SK-N-SH treated with all-trans-retinoic acid at 6 μM for 48 hours (cell line): ENCODE results near the gene HRCT1.

Experiments used
- ATAC-seq: fragments of 200-7000 bp; cut with Tn5 transposase; 3 replicates; pipeline ENCODE4 v1.9.1; 2020; ENCODE audit warnings: mild to moderate bottlenecking, moderate library complexity
- ARNTL ChIP-seq: fragments of 450-650 bp; formaldehyde crosslinking; IDR thresholded peaks from 2 replicates; pipeline ENCODE4 v1.5.0; 2020; ENCODE audit warnings: low read depth, mild to moderate bottlenecking, moderate library complexity, borderline replicate concordance
- CSDC2 ChIP-seq: fragments of 250-450 bp; sonication (Bioruptor Pico); IDR thresholded peaks from 2 replicates; pipeline ENCODE4 v1.5.0; 2020; ENCODE audit warnings: mild to moderate bottlenecking, moderate library complexity
- CSRNP3 ChIP-seq: fragments of 250-450 bp; sonication (Bioruptor Pico); IDR thresholded peaks from 2 replicates; pipeline ENCODE4 v1.5.1; 2021; ENCODE audit warnings: mild to moderate bottlenecking, moderate library complexity
- ESRRG ChIP-seq: fragments of 250-450 bp; sonication (Bioruptor Pico); IDR thresholded peaks from 2 replicates; pipeline ENCODE4 v1.6.1; 2021; ENCODE audit warnings: mild to moderate bottlenecking
- GLIS3 ChIP-seq: fragments of 250-450 bp; sonication (Bioruptor Pico); IDR thresholded peaks from 2 replicates; pipeline ENCODE4 v1.5.0; 2020; ENCODE audit warnings: mild to moderate bottlenecking, moderate library complexity
- ISL1 ChIP-seq: fragments of 250-450 bp; sonication (Bioruptor Pico); IDR thresholded peaks from 2 replicates; pipeline ENCODE4 v2.1.2; 2022; ENCODE audit warnings: mild to moderate bottlenecking, moderate library complexity
- OSR1 ChIP-seq: fragments of 250-450 bp; sonication (Bioruptor Pico); IDR thresholded peaks from 2 replicates; pipeline ENCODE4 v1.8.0; 2022; ENCODE audit warnings: moderate library complexity, mild to moderate bottlenecking, inconsistent platforms
- POU6F1 ChIP-seq: fragments of 250-450 bp; sonication (Bioruptor Pico); IDR thresholded peaks from 2 replicates; pipeline ENCODE4 v1.8.0; 2021; ENCODE audit warnings: low read depth, mild to moderate bottlenecking, moderate library complexity, borderline replicate concordance
- PPARA ChIP-seq: fragments of 250-450 bp; sonication (Bioruptor Pico); IDR thresholded peaks from 2 replicates; pipeline ENCODE4 v1.5.0; 2020; ENCODE audit warnings: mild to moderate bottlenecking, borderline replicate concordance
- RARB ChIP-seq: fragments of 250-450 bp; sonication (Bioruptor Pico); IDR thresholded peaks from 2 replicates; pipeline ENCODE4 v1.8.0; 2021; ENCODE audit warnings: mild to moderate bottlenecking, moderate library complexity
- SNAI2 ChIP-seq: fragments of 250-450 bp; sonication (Bioruptor Pico); IDR thresholded peaks from 2 replicates; pipeline ENCODE4 v1.5.0; 2020; ENCODE audit warnings: mild to moderate bottlenecking, moderate library complexity
- TCF4 ChIP-seq: fragments of 250-450 bp; sonication (Bioruptor Pico); IDR thresholded peaks from 2 replicates; pipeline ENCODE4 v1.8.0; 2021; ENCODE audit warnings: mild to moderate bottlenecking, moderate library complexity, borderline replicate concordance
- TOX ChIP-seq: fragments of 250-450 bp; sonication (Bioruptor Pico); IDR thresholded peaks from 2 replicates; pipeline ENCODE4 v1.8.0; 2021; ENCODE audit warnings: mild to moderate bottlenecking, moderate library complexity, borderline replicate concordance
- TSHZ2 ChIP-seq: fragments of 250-450 bp; sonication (Bioruptor Pico); IDR thresholded peaks from 2 replicates; pipeline ENCODE4 v1.5.0; 2020; ENCODE audit warnings: mild to moderate bottlenecking, moderate library complexity
- ZC3H10 ChIP-seq: fragments of 250-450 bp; sonication (Bioruptor Pico); IDR thresholded peaks from 2 replicates; pipeline ENCODE4 v1.5.1; 2021; ENCODE audit warnings: mild to moderate bottlenecking, moderate library complexity
- ZFP3 ChIP-seq: fragments of 250-450 bp; sonication (Bioruptor Pico); IDR thresholded peaks from 2 replicates; pipeline ENCODE4 v1.5.0; 2020; ENCODE audit warnings: mild to moderate bottlenecking, moderate library complexity
- ZFP30 ChIP-seq: fragments of 450-650 bp; formaldehyde crosslinking; IDR thresholded peaks from 2 replicates; pipeline ENCODE4 v1.5.0; 2022; ENCODE audit warnings: mild to moderate bottlenecking, moderate library complexity
- ZNF565 ChIP-seq: fragments of 450-650 bp; formaldehyde crosslinking; conservative IDR thresholded peaks from 2 replicates; pipeline ENCODE4 v1.5.0; 2020; ENCODE audit warnings: low read depth, mild to moderate bottlenecking, moderate library complexity
- ZNF70 ChIP-seq: fragments of 450-650 bp; formaldehyde crosslinking; IDR thresholded peaks from 2 replicates; pipeline ENCODE4 v1.5.0; 2020; ENCODE audit warnings: mild to moderate bottlenecking, moderate library complexity
- TF ChIP-seq, protein P1 (sequence below): fragments of 250-450 bp; sonication (Bioruptor Pico); IDR thresholded peaks from 2 replicates; pipeline ENCODE4 v1.8.0; 2020; ENCODE audit warnings: mild to moderate bottlenecking, moderate library complexity, borderline replicate concordance
- TF ChIP-seq, protein P2 (sequence below): fragments of 250-450 bp; sonication (Bioruptor Pico); IDR thresholded peaks from 2 replicates; pipeline ENCODE4 v1.5.1; 2020; ENCODE audit warnings: low read depth, mild to moderate bottlenecking, moderate library complexity

Gene HRCT1

DNA sequence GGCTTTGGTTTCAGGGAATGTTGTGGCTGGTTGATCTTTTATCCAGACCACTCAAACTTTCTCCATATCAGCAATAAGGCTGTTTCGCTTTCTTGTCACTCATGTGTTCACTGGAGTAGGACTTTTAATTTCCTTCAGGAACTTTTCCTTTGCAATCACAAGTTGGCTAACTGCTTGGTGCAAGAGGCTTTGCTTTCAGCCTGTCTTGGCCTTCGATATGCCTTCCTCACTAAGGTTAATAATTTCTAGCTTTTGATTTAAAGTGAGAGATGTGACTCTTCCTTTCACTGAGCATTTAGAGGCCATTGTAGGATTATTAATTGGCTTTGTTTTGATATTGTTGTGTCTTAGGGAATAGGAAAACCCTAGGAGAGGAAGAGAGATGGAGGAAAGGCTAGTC is 7.0 kb upstream of the HRCT1 start:
- TF ChIP-seq CSDC2 (no peak), ESRRG (CRISPR knock-in tag) (no peak), ISL1 (CRISPR knock-in tag) (no peak), ZFP3 (CRISPR knock-in tag) (no peak), ZFP30 (CRISPR knock-in tag) (no peak), SNAI2 (CRISPR knock-in tag) (no peak), PPARA (no peak), TCF4 (CRISPR knock-in tag) (no peak), POU6F1 (CRISPR knock-in tag) (no peak), ARNTL (no peak), OSR1 (CRISPR knock-in tag) (no peak), ZNF70 (CRISPR knock-in tag) (no peak), ZNF565 (CRISPR knock-in tag) (no peak), ZC3H10 (CRISPR knock-in tag) (no peak), TOX (CRISPR knock-in tag) (no peak)
- TF ChIP-seq, protein P1, sequence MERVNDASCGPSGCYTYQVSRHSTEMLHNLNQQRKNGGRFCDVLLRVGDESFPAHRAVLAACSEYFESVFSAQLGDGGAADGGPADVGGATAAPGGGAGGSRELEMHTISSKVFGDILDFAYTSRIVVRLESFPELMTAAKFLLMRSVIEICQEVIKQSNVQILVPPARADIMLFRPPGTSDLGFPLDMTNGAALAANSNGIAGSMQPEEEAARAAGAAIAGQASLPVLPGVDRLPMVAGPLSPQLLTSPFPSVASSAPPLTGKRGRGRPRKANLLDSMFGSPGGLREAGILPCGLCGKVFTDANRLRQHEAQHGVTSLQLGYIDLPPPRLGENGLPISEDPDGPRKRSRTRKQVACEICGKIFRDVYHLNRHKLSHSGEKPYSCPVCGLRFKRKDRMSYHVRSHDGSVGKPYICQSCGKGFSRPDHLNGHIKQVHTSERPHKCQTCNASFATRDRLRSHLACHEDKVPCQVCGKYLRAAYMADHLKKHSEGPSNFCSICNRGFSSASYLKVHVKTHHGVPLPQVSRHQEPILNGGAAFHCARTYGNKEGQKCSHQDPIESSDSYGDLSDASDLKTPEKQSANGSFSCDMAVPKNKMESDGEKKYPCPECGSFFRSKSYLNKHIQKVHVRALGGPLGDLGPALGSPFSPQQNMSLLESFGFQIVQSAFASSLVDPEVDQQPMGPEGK (CRISPR knock-in tag), result no peak
- TF ChIP-seq, protein P2, sequence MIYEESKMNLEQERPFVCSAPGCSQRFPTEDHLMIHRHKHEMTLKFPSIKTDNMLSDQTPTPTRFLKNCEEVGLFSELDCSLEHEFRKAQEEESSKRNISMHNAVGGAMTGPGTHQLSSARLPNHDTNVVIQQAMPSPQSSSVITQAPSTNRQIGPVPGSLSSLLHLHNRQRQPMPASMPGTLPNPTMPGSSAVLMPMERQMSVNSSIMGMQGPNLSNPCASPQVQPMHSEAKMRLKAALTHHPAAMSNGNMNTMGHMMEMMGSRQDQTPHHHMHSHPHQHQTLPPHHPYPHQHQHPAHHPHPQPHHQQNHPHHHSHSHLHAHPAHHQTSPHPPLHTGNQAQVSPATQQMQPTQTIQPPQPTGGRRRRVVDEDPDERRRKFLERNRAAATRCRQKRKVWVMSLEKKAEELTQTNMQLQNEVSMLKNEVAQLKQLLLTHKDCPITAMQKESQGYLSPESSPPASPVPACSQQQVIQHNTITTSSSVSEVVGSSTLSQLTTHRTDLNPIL (CRISPR knock-in tag), result no peak
- ATAC-seq, result no peak

GRCh38 chr9:35903049-35903448 is 3.0 kb upstream of the HRCT1 start:
- no peak for TF ChIP-seq ZNF565 (CRISPR knock-in tag)
- TF ChIP-seq GLIS3, result no peak
- no peak for TF ChIP-seq TSHZ2
- TF ChIP-seq CSDC2, result no peak
- no peak for TF ChIP-seq RARB (CRISPR knock-in tag)
- no peak for TF ChIP-seq OSR1 (CRISPR knock-in tag)
- TF ChIP-seq, protein P1 (CRISPR knock-in tag), result no peak
- no peak for TF ChIP-seq CSRNP3
- no peak for TF ChIP-seq SNAI2 (CRISPR knock-in tag)
- TF ChIP-seq ZFP3 (CRISPR knock-in tag), result no peak
- no peak for TF ChIP-seq POU6F1 (CRISPR knock-in tag)
- no peak for TF ChIP-seq ESRRG (CRISPR knock-in tag)
- no peak for TF ChIP-seq ZC3H10 (CRISPR knock-in tag)
- TF ChIP-seq, all 23 proteins: peak for 0
- ATAC-seq, result no peak
